ENCODE results near the gene SARS1.
A peak's percentile ranks its signal among the peaks of the same experiment; 100 is the strongest.

SARS1 gene

GRCh38 chr1:109207467-109208103, 6.1 kb upstream of the SARS1 start:
- Histone ChIP-seq H3K4me3 (ENCODE audit: low read depth, low read length) (no peak overlapping the region), H3K36me3 (no peaks in the 10 kb centered on the region), H3K4me1 (no peaks in the 10 kb centered on the region), H3K27me3 (no peaks in the 10 kb centered on the region), H3K9me3 (no peaks in the 10 kb centered on the region)
- no peak for DNase-seq
- TF ChIP-seq, protein P1, sequence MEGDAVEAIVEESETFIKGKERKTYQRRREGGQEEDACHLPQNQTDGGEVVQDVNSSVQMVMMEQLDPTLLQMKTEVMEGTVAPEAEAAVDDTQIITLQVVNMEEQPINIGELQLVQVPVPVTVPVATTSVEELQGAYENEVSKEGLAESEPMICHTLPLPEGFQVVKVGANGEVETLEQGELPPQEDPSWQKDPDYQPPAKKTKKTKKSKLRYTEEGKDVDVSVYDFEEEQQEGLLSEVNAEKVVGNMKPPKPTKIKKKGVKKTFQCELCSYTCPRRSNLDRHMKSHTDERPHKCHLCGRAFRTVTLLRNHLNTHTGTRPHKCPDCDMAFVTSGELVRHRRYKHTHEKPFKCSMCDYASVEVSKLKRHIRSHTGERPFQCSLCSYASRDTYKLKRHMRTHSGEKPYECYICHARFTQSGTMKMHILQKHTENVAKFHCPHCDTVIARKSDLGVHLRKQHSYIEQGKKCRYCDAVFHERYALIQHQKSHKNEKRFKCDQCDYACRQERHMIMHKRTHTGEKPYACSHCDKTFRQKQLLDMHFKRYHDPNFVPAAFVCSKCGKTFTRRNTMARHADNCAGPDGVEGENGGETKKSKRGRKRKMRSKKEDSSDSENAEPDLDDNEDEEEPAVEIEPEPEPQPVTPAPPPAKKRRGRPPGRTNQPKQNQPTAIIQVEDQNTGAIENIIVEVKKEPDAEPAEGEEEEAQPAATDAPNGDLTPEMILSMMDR (IDR thresholded peaks at IDR 0.05; ENCODE audit: low read depth, low read length), result no peak

GRCh38 chr1:109208394-109208793, 5.3 kb upstream of the SARS1 start:
- no peak for DNase-seq
- H3K36me3 ChIP-seq, result no peaks in the 10 kb centered on the region
- H3K4me3 ChIP-seq (ENCODE audit: low read depth, low read length), result no peak overlapping the region
- TF ChIP-seq, protein P1 (IDR thresholded peaks at IDR 0.05; ENCODE audit: low read depth, low read length), result no peak
- H3K4me1 ChIP-seq, result no peaks in the 10 kb centered on the region; the same call in 1 of the 2 replicates
- H3K9me3 ChIP-seq, result no peaks in the 10 kb centered on the region
- no peaks in the 10 kb centered on the region for H3K27me3 ChIP-seq

GRCh38 chr1:109208836-109209463, 4.8 kb upstream of the SARS1 start:
- H3K27me3 ChIP-seq, result no peaks in the 10 kb centered on the region
- TF ChIP-seq, protein P1 (IDR thresholded peaks at IDR 0.05; ENCODE audit: low read depth, low read length), result no peak
- H3K4me3 ChIP-seq (ENCODE audit: low read depth, low read length), result no peak overlapping the region

DNA sequence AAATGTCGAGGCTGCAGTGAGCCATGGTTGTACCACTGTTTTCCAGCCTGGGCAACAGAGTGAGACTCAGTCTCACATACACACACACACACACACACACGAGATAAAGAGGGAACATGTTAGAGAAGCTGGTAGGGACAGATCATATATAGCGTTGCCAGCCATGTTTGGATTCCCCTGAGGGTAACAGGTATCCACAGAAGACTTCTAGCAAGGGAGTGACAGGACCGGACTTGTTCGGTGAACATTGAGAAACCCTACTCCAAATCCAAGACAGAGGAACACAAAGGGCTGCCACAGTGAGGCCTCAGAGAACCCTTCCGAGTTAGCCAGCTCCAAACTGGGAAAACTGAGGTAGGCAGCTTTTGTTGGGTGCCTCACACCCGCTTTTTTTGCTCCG, 3.7 kb upstream of the SARS1 start:
- no peaks in the 10 kb centered on the region; the same call in 1 of the 2 replicates for H3K4me1 ChIP-seq
- no peaks in the 10 kb centered on the region for H3K9me3 ChIP-seq
- no peak for DNase-seq
- H3K4me3 ChIP-seq (ENCODE audit: low read depth, low read length), result no peak overlapping the region
- H3K36me3 ChIP-seq, result peaks cover under 1% of the 10 kb centered on the region
- TF ChIP-seq, protein P1 (IDR thresholded peaks at IDR 0.05; ENCODE audit: low read depth, low read length), result no peak
- H3K27me3 ChIP-seq, result no peaks in the 10 kb centered on the region

More at GRCh38 chr1:109208836-109209463, 4.8 kb upstream of the SARS1 start:
- no peaks in the 10 kb centered on the region for H3K36me3 ChIP-seq
- no peaks in the 10 kb centered on the region; the same call in 1 of the 2 replicates for H3K4me1 ChIP-seq
- no peaks in the 10 kb centered on the region for H3K9me3 ChIP-seq
- no peak for DNase-seq

DNA sequence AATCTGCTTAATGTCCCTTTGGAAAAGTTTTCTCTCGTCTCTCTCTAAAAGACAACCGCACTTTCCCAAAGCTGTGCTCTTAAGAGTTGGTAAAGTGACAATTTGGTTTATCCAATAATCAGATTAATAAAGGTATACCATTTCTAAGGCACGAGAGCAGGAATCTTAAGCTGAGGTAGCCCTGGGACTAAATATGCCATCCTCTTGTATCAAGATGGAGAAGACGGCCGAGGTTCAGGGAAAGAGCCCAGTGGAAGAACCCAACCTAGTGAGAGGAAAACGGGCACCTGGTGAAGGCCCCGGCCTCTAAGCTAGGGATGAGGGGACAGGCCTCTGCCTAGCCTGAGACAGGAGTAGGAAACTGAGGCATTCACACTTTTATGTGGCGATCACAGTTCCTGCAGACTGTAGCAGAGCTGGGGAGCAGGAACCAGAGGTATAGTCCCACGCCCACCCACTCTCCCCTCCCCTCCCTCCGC, 334 bp upstream of the SARS1 start:
- no peaks in the 10 kb centered on the region for H3K9me3 ChIP-seq
- H3K36me3 ChIP-seq, result peaks cover 24% of the 10 kb centered on the region
- DNase-seq, result no peak
- H3K4me3 ChIP-seq (ENCODE audit: low read depth, low read length), result peak overlapping the region; percentile 89
- H3K4me1 ChIP-seq, result no peaks in the 10 kb centered on the region; the same call in 1 of the 2 replicates
- H3K27me3 ChIP-seq, result no peaks in the 10 kb centered on the region
- TF ChIP-seq, protein P1 (IDR thresholded peaks at IDR 0.05; ENCODE audit: low read depth, low read length), result no peak
